MM.1S (cell line): ENCODE results near the gene KRT5.

Experiments used
- EZH2 ChIP-seq: fragments of 300-600 bp; sonication (generic); optimal IDR thresholded peaks from 2 replicates; pipeline ENCODE3; 2017; ENCODE audit warnings: low read depth, mild to moderate bottlenecking, antibody characterized with exemption, low read length, mixed read lengths
- EZH2phosphoT487 ChIP-seq: fragments of 300-600 bp; sonication (generic); IDR thresholded peaks from 2 replicates; pipeline ENCODE4 v1.6.1; 2018; ENCODE audit warnings: antibody characterized with exemption, low read length
- TF ChIP-seq, protein P1 (sequence below): fragments of 300-600 bp; sonication (generic); IDR thresholded peaks from 2 replicates; pipeline ENCODE4 v1.5.1; 2016; ENCODE audit warnings: antibody characterized with exemption, low read length, mixed read lengths

DNA sequence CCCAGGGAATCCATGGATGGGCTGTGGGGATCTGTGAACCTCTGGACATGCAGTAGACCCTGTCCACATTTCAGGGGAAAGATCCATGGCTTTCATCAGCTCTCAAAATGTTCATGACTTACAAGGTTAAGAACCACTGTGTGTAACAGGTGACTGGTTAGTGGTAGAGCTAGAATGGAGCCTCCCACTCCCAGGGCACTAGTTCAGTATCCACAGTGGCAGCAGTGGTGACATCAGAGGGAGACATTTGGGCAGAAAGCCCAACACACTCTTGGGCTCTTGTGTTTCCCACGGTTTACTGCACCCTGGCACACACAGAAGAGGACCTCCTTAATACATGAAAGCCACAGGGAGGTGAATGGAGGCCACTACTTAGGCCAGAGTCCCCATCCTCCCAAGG lies 44.4 kb upstream of the KRT5 start:
- TF ChIP-seq, protein P1, sequence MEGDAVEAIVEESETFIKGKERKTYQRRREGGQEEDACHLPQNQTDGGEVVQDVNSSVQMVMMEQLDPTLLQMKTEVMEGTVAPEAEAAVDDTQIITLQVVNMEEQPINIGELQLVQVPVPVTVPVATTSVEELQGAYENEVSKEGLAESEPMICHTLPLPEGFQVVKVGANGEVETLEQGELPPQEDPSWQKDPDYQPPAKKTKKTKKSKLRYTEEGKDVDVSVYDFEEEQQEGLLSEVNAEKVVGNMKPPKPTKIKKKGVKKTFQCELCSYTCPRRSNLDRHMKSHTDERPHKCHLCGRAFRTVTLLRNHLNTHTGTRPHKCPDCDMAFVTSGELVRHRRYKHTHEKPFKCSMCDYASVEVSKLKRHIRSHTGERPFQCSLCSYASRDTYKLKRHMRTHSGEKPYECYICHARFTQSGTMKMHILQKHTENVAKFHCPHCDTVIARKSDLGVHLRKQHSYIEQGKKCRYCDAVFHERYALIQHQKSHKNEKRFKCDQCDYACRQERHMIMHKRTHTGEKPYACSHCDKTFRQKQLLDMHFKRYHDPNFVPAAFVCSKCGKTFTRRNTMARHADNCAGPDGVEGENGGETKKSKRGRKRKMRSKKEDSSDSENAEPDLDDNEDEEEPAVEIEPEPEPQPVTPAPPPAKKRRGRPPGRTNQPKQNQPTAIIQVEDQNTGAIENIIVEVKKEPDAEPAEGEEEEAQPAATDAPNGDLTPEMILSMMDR, result no peak
- TF ChIP-seq EZH2, result no peak
- no peak for TF ChIP-seq EZH2phosphoT487
